H1 (cell line): ENCODE results near the gene NBEA.

Experiments used
- BACH1 ChIP-seq: IDR thresholded peaks from 2 replicates; pipeline ENCODE4 v1.6.1; 2012; ENCODE audit warnings: low read length, improper control_type of control experiment
- CBX8 ChIP-seq: fragments of 300-800, 300-1000 bp; sonication (generic); IDR thresholded peaks from 2 replicates; pipeline ENCODE4 v1.7.1; 2016; ENCODE audit warnings: low read depth, low read length, borderline replicate concordance
- CHD2 ChIP-seq: IDR thresholded peaks from 2 replicates; pipeline ENCODE4 v1.6.1; 2012; ENCODE audit warnings: low read length, improper control_type of control experiment
- CTCF ChIP-seq, 3 experiments: IDR thresholded peaks; 1 replicate in 2 of 3; 2 replicates in 1 of 3; pipeline versions ENCODE4 v1.5.1 to v1.6.1; 2011; ENCODE audit warnings: low read length in 3 of 3, mild to moderate bottlenecking in 3 of 3, inconsistent platforms in 2 of 3, low read depth in 1 of 3, moderate library complexity in 1 of 3; ENCODE audit not compliant: insufficient read depth in 1 of 3; ENCODE audit errors: control extremely low read depth in 1 of 3
- EP300 ChIP-seq, 2 experiments: IDR thresholded peaks; 1 replicate in 1 of 2; 2 replicates in 1 of 2; pipeline ENCODE4 v1.6.1; 2011 to 2012; ENCODE audit warnings: low read depth in 2 of 2, low read length in 2 of 2, mild to moderate bottlenecking in 2 of 2, borderline replicate concordance in 1 of 2, inconsistent platforms in 1 of 2, moderate library complexity in 1 of 2
- POLR2AphosphoS5 ChIP-seq: IDR thresholded peaks from 2 replicates; pipeline ENCODE4 v1.6.1; 2011; ENCODE audit warnings: low read depth, low read length
- USF2 ChIP-seq: IDR thresholded peaks from 2 replicates; pipeline ENCODE4 v1.6.1; 2011; ENCODE audit warnings: low read length, improper control_type of control experiment

- no peak for TF ChIP-seq CTCF (IDR thresholded peaks at IDR 0.05; ENCODE audit: control extremely low read depth in 1 of 3, insufficient read depth in 1 of 3, low read depth in 1 of 3, low read length in 3 of 3)
- TF ChIP-seq BACH1: no peak
- no peak for TF ChIP-seq CHD2
- no peak for TF ChIP-seq POLR2AphosphoS5
- no peak for TF ChIP-seq USF2
- no peak for TF ChIP-seq CBX8
- TF ChIP-seq EP300 (IDR thresholded peaks at IDR 0.05; ENCODE audit: borderline replicate concordance in 1 of 2, low read depth in 2 of 2, low read length in 2 of 2): no peak
Observed at GRCh38 chr13:35482527-35482926, 540.5 kb downstream of the NBEA start.
